Measurements from ENCODE around the gene RAD51B.

Gene RAD51B

GRCh38 chr14:68683326-68683725 lies 863.7 kb downstream of the RAD51B start:
- no peak for TF ChIP-seq CTCF (IDR thresholded peaks at IDR 0.05; ENCODE audit: borderline replicate concordance, insufficient read depth, low read depth, low read length)
- no peak overlapping the region for H3K4me3 ChIP-seq (ENCODE audit: low read depth, low read length)

GRCh38 chr14:68684466-68685418 lies 865.2 kb downstream of the RAD51B start:
- no peak overlapping the region for H3K4me3 ChIP-seq (ENCODE audit: low read depth, low read length)
- no peak for TF ChIP-seq CTCF (IDR thresholded peaks at IDR 0.05; ENCODE audit: borderline replicate concordance, insufficient read depth, low read depth, low read length)

- no peak overlapping the region for H3K4me3 ChIP-seq (ENCODE audit: low read depth, low read length)
- TF ChIP-seq CTCF (IDR thresholded peaks at IDR 0.05; ENCODE audit: borderline replicate concordance, insufficient read depth, low read depth, low read length), result no peak
Observed at GRCh38 chr14:68685419-68686204, 866.0 kb downstream of the RAD51B start.

- no peak overlapping the region for H3K4me3 ChIP-seq (ENCODE audit: low read depth, low read length)
- TF ChIP-seq CTCF (IDR thresholded peaks at IDR 0.05; ENCODE audit: borderline replicate concordance, insufficient read depth, low read depth, low read length), result no peak
Observed at GRCh38 chr14:68686205-68686465, 866.6 kb downstream of the RAD51B start.

GRCh38 chr14:68686724-68687123 lies 867.1 kb downstream of the RAD51B start:
- no peak for TF ChIP-seq CTCF (IDR thresholded peaks at IDR 0.05; ENCODE audit: borderline replicate concordance, insufficient read depth, low read depth, low read length)
- no peak overlapping the region for H3K4me3 ChIP-seq (ENCODE audit: low read depth, low read length)

- TF ChIP-seq CTCF (IDR thresholded peaks at IDR 0.05; ENCODE audit: borderline replicate concordance, insufficient read depth, low read depth, low read length), result no peak
- H3K4me3 ChIP-seq (ENCODE audit: low read depth, low read length), result no peak overlapping the region
Observed at GRCh38 chr14:68687746-68688145, 868.2 kb downstream of the RAD51B start.
